OCI-LY1 (cell line): Measurements from ENCODE around the gene CCDC117.

ENCODE experiments used
- CTCF ChIP-seq: fragments of 200-600 bp; sonication (generic), shearing (Covaris generic); IDR thresholded peaks from 2 replicates; pipeline ENCODE4 v1.5.1; 2017; ENCODE audit warnings: mild to moderate bottlenecking, antibody characterized with exemption, low read length, moderate library complexity, mixed read lengths
- EZH2 ChIP-seq: fragments of 200-600 bp; sonication (generic), shearing (Covaris generic); IDR thresholded peaks from 2 replicates; pipeline ENCODE4 v1.8.0; 2017; ENCODE audit warnings: borderline replicate concordance, mixed run types, mild to moderate bottlenecking, antibody characterized with exemption, low read length, moderate library complexity, mixed read lengths

GRCh38 chr22:28817064-28817463 is 44.6 kb downstream of the CCDC117 start:
- TF ChIP-seq CTCF: no peak
- no peak for TF ChIP-seq EZH2
